Measurements from ENCODE around the gene CSF2. TPM values are rescaled to one million over a fixed set of nuclear protein-coding genes. Genes with fewer than 3 reads are reported as not detected.

Gene CSF2
- total and polyA plus RNA-seq, 2 of the 13 experiments (the other 11 are each of a cell fraction or from before 2014, with no cell fraction given), result not detected

GRCh38 chr5:132076983-132077382 is 3.4 kb downstream of the CSF2 start (continued):
- no peak for TF ChIP-seq ZNF614 (CRISPR knock-in tag; IDR thresholded peaks at IDR 0.05; ENCODE audit: borderline replicate concordance)
- TF ChIP-seq KLF12 (CRISPR knock-in tag; IDR thresholded peaks at IDR 0.05; ENCODE audit: borderline replicate concordance), result no peak
- no peak for TF ChIP-seq ZNF354B (CRISPR knock-in tag; IDR thresholded peaks at IDR 0.05)

GRCh38 chr5:132079081-132079480 is 5.5 kb downstream of the CSF2 start:
- in situ Hi-C loops (cut with HindIII; ENCODE audit: extremely low pct_ligation_motif_present, low pct_unique_long_range_greater_than_20kb), result no loop called here
- H2AFZ ChIP-seq (ENCODE audit: low read length), result no peak overlapping the region
- TF ChIP-seq ARNTL (CRISPR knock-in tag; IDR thresholded peaks at IDR 0.05) (no peak), STAT5B (CRISPR knock-in tag; IDR thresholded peaks at IDR 0.05) (no peak), ZNF724P (CRISPR knock-in tag; IDR thresholded peaks at IDR 0.05; ENCODE audit: borderline replicate concordance) (no peak), MAFF (IDR thresholded peaks at IDR 0.05; ENCODE audit: low read depth, low read length) (no peak), SMC3 (IDR thresholded peaks at IDR 0.05; ENCODE audit: low read length) (no peak), ZNF75D (CRISPR knock-in tag; IDR thresholded peaks at IDR 0.05; ENCODE audit: borderline replicate concordance) (no peak), HBP1 (CRISPR knock-in tag; IDR thresholded peaks at IDR 0.05; ENCODE audit: low read depth) (no peak), SMYD3 (CRISPR knock-in tag; IDR thresholded peaks at IDR 0.05) (no peak), ZNF331 (CRISPR knock-in tag; IDR thresholded peaks at IDR 0.05) (no peak), DMTF1 (CRISPR knock-in tag; IDR thresholded peaks at IDR 0.05) (no peak), CEBPZ (IDR thresholded peaks at IDR 0.05; ENCODE audit: low read length) (no peak), ZNF234 (CRISPR knock-in tag; conservative IDR thresholded peaks at IDR 0.05) (no peak), ZFP37 (CRISPR knock-in tag; IDR thresholded peaks at IDR 0.05; ENCODE audit: borderline replicate concordance) (no peak), ZNF224 (CRISPR knock-in tag; IDR thresholded peaks at IDR 0.05) (no peak), ZFP36 (IDR thresholded peaks at IDR 0.05; ENCODE audit: borderline replicate concordance, low read depth, low read length, partially characterized antibody) (no peak)

More at GRCh38 chr5:132079081-132079480, 5.5 kb downstream of the CSF2 start:
- Histone ChIP-seq H4K20me1 (ENCODE audit: insufficient read depth, low read length) (no peaks in the 10 kb centered on the region), H3K9ac (ENCODE audit: insufficient read depth, low read depth, low read length) (no peak overlapping the region), H3K79me2 (ENCODE audit: insufficient read depth, low read length) (no peaks in the 10 kb centered on the region), H3K27ac (ENCODE audit: extremely low read length, insufficient read depth, low read length) (no peak overlapping the region), H3K9me3 (ENCODE audit: low read length) (no peaks in the 10 kb centered on the region), H3K4me1 (ENCODE audit: insufficient read depth, low read length) (peaks cover 19% of the 10 kb centered on the region), H3K36me3 (replicated peaks in 1 of 2; ENCODE audit: control insufficient read depth in 1 of 2, insufficient read depth in 2 of 2, low read length in 2 of 2) (no peaks in the 10 kb centered on the region), H3K4me3 (replicated peaks in 1 of 3; ENCODE audit: insufficient read depth in 1 of 3, low read depth in 2 of 3, low read length in 3 of 3) (no peak overlapping the region), H3K4me2 (ENCODE audit: low read depth, low read length) (no peak overlapping the region), H3K27me3 (ENCODE audit: control insufficient read depth in 1 of 2, insufficient read depth in 2 of 2, low read length in 2 of 2) (peaks cover 0 to 7% of the 10 kb centered on the region in 2 experiments; a peak in 2 of 5 replicates)
- FAIRE-seq (no peak), DNase-seq (ENCODE audit: low spot score) (no peak), ATAC-seq (no peak)
- no TSS peak for BruUV-seq (replicated peaks)
- POLR2A ChIA-PET, result no interaction called here
- WGBS (ENCODE audit: low lambda C conversion rate), result 10% methylated on average over 3 of the region's 4 CpGs
- intact Hi-C loops (cut with micrococcal nuclease; ENCODE audit: unreplicated experiment), result no loop called here
- CTCF ChIA-PET (ENCODE audit: low intra/inter-chr PET ratio, low total read pairs), result no interaction called here
